H9 (cell line): ENCODE measurements around the gene COL4A1. TPM values are rescaled to one million over a fixed set of nuclear protein-coding genes. Genes with fewer than 3 reads are reported as not detected.

Experiments used
- DNase-seq: peaks from one replicate; pipeline ENCODE4 v3.0.0-alpha.2; 2017
- H2AFZ ChIP-seq: one replicate; pipeline ENCODE4 v1.6.1; 2013; ENCODE audit warnings: mild to moderate bottlenecking, low read length, control low read depth, moderate library complexity
- H2AK5ac ChIP-seq: 2 replicates; pipeline ENCODE4 v1.6.1; 2013; ENCODE audit warnings: low read length, control low read depth, mixed read lengths; ENCODE audit not compliant: insufficient read length
- H2BK120ac ChIP-seq: one replicate; pipeline ENCODE4 v1.6.1; 2013; ENCODE audit warnings: low read depth, mild to moderate bottlenecking, low read length, control low read depth, inconsistent platforms; ENCODE audit not compliant: poor library complexity, severe bottlenecking
- H2BK12ac ChIP-seq: 2 replicates; pipeline ENCODE4 v1.6.1; 2013; ENCODE audit warnings: low read length, control low read depth, mixed read lengths, low read depth; ENCODE audit not compliant: insufficient read length
- H2BK15ac ChIP-seq: 2 replicates; pipeline ENCODE4 v1.6.1; 2013; ENCODE audit warnings: low read depth, low read length, control low read depth
- H2BK20ac ChIP-seq: one replicate; pipeline ENCODE4 v1.6.1; 2013; ENCODE audit warnings: low read depth, mild to moderate bottlenecking, low read length, control low read depth, inconsistent platforms; ENCODE audit not compliant: poor library complexity, severe bottlenecking
- H2BK5ac ChIP-seq: 2 replicates; pipeline ENCODE4 v1.6.1; 2013; ENCODE audit warnings: low read length, control low read depth, mixed read lengths; ENCODE audit not compliant: insufficient read length
- H3K14ac ChIP-seq: 2 replicates; pipeline ENCODE4 v1.6.1; 2013; ENCODE audit warnings: low read length, control low read depth; ENCODE audit not compliant: insufficient read depth
- H3K18ac ChIP-seq: 2 replicates; pipeline ENCODE4 v1.6.1; 2013; ENCODE audit warnings: low read depth, mild to moderate bottlenecking, mixed read lengths, low read length, control low read depth; ENCODE audit not compliant: insufficient read length
- H3K23ac ChIP-seq: 2 replicates; pipeline ENCODE4 v1.6.1; 2013; ENCODE audit warnings: low read length, control low read depth, mixed read lengths, low read depth; ENCODE audit not compliant: insufficient read length
- H3K23me2 ChIP-seq: 2 replicates; pipeline ENCODE4 v1.6.1; 2013; ENCODE audit warnings: low read depth, mild to moderate bottlenecking, mixed read lengths, low read length, control low read depth; ENCODE audit not compliant: insufficient read length, poor library complexity, severe bottlenecking
- H3K27ac ChIP-seq: 2 replicates; pipeline ENCODE4 v1.5.1; 2013; ENCODE audit warnings: low read length, control low read depth, mixed read lengths, low read depth; ENCODE audit not compliant: insufficient read length
- H3K27me3 ChIP-seq: 2 replicates; pipeline ENCODE4 v1.6.1; 2013; ENCODE audit warnings: low read length, control low read depth, inconsistent platforms; ENCODE audit not compliant: insufficient read depth
- H3K4ac ChIP-seq: 2 replicates; pipeline ENCODE4 v1.6.1; 2013; ENCODE audit warnings: low read depth, mild to moderate bottlenecking, control low read depth, inconsistent platforms, low read length, moderate library complexity
- H3K4me1 ChIP-seq: 2 replicates; pipeline ENCODE4 v1.6.1; 2013; ENCODE audit warnings: low read length, control low read depth, inconsistent platforms; ENCODE audit not compliant: insufficient read depth
- H3K4me2 ChIP-seq: 2 replicates; pipeline ENCODE4 v1.6.1; 2013; ENCODE audit warnings: low read length, control low read depth, mixed read lengths; ENCODE audit not compliant: insufficient read length, insufficient read depth
- H3K56ac ChIP-seq: 2 replicates; pipeline ENCODE4 v1.6.1; 2013; ENCODE audit warnings: low read depth, mild to moderate bottlenecking, mixed read lengths, low read length, control low read depth; ENCODE audit not compliant: insufficient read length
- H3K79me1 ChIP-seq: 2 replicates; pipeline ENCODE4 v1.6.1; 2013; ENCODE audit warnings: low read depth, mild to moderate bottlenecking, moderate library complexity, low read length, control low read depth, inconsistent platforms; ENCODE audit not compliant: insufficient read depth, poor library complexity, severe bottlenecking
- H3K79me2 ChIP-seq: 2 replicates; pipeline ENCODE4 v1.6.1; 2013; ENCODE audit warnings: low read length, control low read depth, inconsistent platforms; ENCODE audit not compliant: insufficient read depth
- H3K9ac ChIP-seq: 2 replicates; pipeline ENCODE4 v1.6.1; 2013; ENCODE audit warnings: low read length, control low read depth, mixed read lengths; ENCODE audit not compliant: insufficient read length; ENCODE audit errors: extremely low read depth
- H3K9me3 ChIP-seq: one replicate; pipeline ENCODE4 v1.6.1; 2013; ENCODE audit warnings: low read depth, low read length, inconsistent platforms; ENCODE audit not compliant: control insufficient read depth
- H3T11ph ChIP-seq: one replicate; pipeline ENCODE4 v1.6.1; 2013; ENCODE audit warnings: mild to moderate bottlenecking, low read length, control low read depth, inconsistent platforms
- H4K20me1 ChIP-seq: one replicate; pipeline ENCODE4 v1.6.1; 2013; ENCODE audit not compliant: control insufficient read depth, insufficient read length, insufficient read depth
- H4K5ac ChIP-seq: 2 replicates; pipeline ENCODE4 v1.6.1; 2013; ENCODE audit warnings: low read depth, mild to moderate bottlenecking, mixed read lengths, low read length, control low read depth; ENCODE audit not compliant: insufficient read length
- H4K8ac ChIP-seq: replicated peaks from 2 replicates; pipeline ENCODE4 v1.6.1; 2013; ENCODE audit warnings: low read length, control low read depth, mixed read lengths, low read depth; ENCODE audit not compliant: insufficient read length
- H4K91ac ChIP-seq: 2 replicates; pipeline ENCODE4 v1.6.1; 2013; ENCODE audit warnings: low read depth, mild to moderate bottlenecking, moderate library complexity, mixed read lengths, low read length, control low read depth; ENCODE audit not compliant: insufficient read length
- H3K27ac Mint-ChIP-seq, 3 experiments: 2 replicates in 2 of 3; 3 replicates in 1 of 3; pipeline ENCODE4 v1.8.0; 2020 to 2021; ENCODE audit warnings: mixed read lengths in 3 of 3, mild to moderate bottlenecking in 1 of 3, moderate library complexity in 1 of 3
- H3K27me3 Mint-ChIP-seq: 2 replicates; pipeline ENCODE4 v1.8.0; 2021; ENCODE audit warnings: low read depth, mild to moderate bottlenecking, moderate library complexity, mixed read lengths
- H3K36me3 Mint-ChIP-seq, 3 experiments: 2 replicates in 2 of 3; 3 replicates in 1 of 3; pipeline ENCODE4 v1.8.0; 2020 to 2021; ENCODE audit warnings: low read depth in 3 of 3, mixed read lengths in 3 of 3; ENCODE audit not compliant: insufficient read depth in 1 of 3
- H3K4me1 Mint-ChIP-seq, 2 experiments: 2 replicates each; pipeline ENCODE4 v1.8.0; 2020; ENCODE audit warnings: mixed read lengths in 2 of 2
- H3K4me3 Mint-ChIP-seq, 2 experiments: 2 replicates in 1 of 2; 3 replicates in 1 of 2; pipeline ENCODE4 v1.8.0; 2020 to 2021; ENCODE audit warnings: mild to moderate bottlenecking in 2 of 2, mixed read lengths in 2 of 2, moderate library complexity in 1 of 2
- H3K9me3 Mint-ChIP-seq, 2 experiments: 2 replicates in 1 of 2; 3 replicates in 1 of 2; pipeline ENCODE4 v1.8.0; 2020; ENCODE audit warnings: mild to moderate bottlenecking in 2 of 2, mixed read lengths in 2 of 2, moderate library complexity in 1 of 2
- CTCF ChIP-seq: fragments of 200-600 bp; sonication (generic); conservative IDR thresholded peaks from 3 replicates; pipeline ENCODE4 v1.8.0; 2021; ENCODE audit warnings: antibody characterized with exemption, mild to moderate bottlenecking
- WGBS: extraction: QIAGEN DNeasy Blood & Tissue Kit; methylation state at CpG from one replicate; pipeline ENCODE4 v1.1.7; 2013; ENCODE audit warnings: missing lambda C conversion rate, low lambda C conversion rate, mixed read lengths; ENCODE audit not compliant: insufficient read length; ENCODE audit errors: extremely low coverage; 5-methylcytosine and 5-hydroxymethylcytosine counted together
- total RNA-seq: library from RNA; stranded (reverse); gene quantifications from 2 replicates; pipeline ENCODE4 v1.2.1, GENCODE V29; 2021

Gene COL4A1
- total RNA-seq, 1 experiment from 2014 or later, result 73.1 TPM

GRCh38 chr13:110285991-110286832 is 20.7 kb downstream of the COL4A1 start:
- Histone ChIP-seq H3K9me3 (no peaks in the 10 kb centered on the region), H3K4me1 (no peaks in the 10 kb centered on the region), H4K5ac (no peak overlapping the region), H3K18ac (no peak overlapping the region), H3K56ac (no peak overlapping the region), H2BK15ac (no peak overlapping the region), H3K27ac (no peak overlapping the region), H4K8ac (no peak overlapping the region), H3K4ac (no peak overlapping the region), H2BK120ac (no peak overlapping the region), H3K79me2 (no peaks in the 10 kb centered on the region; the same call in 1 of the 2 replicates), H3K27me3 (no peaks in the 10 kb centered on the region), H3K23me2 (no peaks in the 10 kb centered on the region), H3K9ac (no peak overlapping the region), H4K91ac (no peak overlapping the region), H3T11ph (no peak overlapping the region), H3K4me2 (no peak overlapping the region), H2BK12ac (no peak overlapping the region), H3K14ac (no peak overlapping the region), H4K20me1 (no peaks in the 10 kb centered on the region), H2AK5ac (no peak overlapping the region), H2BK5ac (no peak overlapping the region), H2AFZ (no peak overlapping the region), H3K23ac (no peak overlapping the region), H2BK20ac (no peak overlapping the region), H3K79me1 (no peaks in the 10 kb centered on the region)
- no peak overlapping the region for H3K4me3 Mint-ChIP-seq
- DNase-seq, result no peak
- WGBS, result no CpG with 5 or more reads among the region's 14 CpGs
- TF ChIP-seq CTCF, result no peak
- no peaks in the 10 kb centered on the region for H3K9me3 Mint-ChIP-seq
- peaks cover 3% of the 10 kb centered on the region in 2 experiments; a peak in 2 of 4 replicates for H3K4me1 Mint-ChIP-seq
- peak overlapping the region in 1 of 3 experiments; percentile 37; a peak in 3 of 7 replicates for H3K27ac Mint-ChIP-seq
- H3K36me3 Mint-ChIP-seq, result peaks cover 0 to 3% (median 0%) of the 10 kb centered on the region in 3 experiments; a peak in 5 of 7 replicates
- H3K27me3 Mint-ChIP-seq, result no peaks in the 10 kb centered on the region; the same call in 1 of the 2 replicates
